Measurements from ENCODE around the gene PTPRT. TPM values are rescaled to one million over a fixed set of nuclear protein-coding genes. Genes with fewer than 3 reads are reported as not detected.

Gene PTPRT
- total and polyA plus RNA-seq, 2 experiments from 2014 or later, result not detected

- TF ChIP-seq EZH2phosphoT487 (IDR thresholded peaks at IDR 0.05; ENCODE audit: unreplicated experiment), result no peak
- no peak for TF ChIP-seq JUNB (IDR thresholded peaks at IDR 0.05; ENCODE audit: unreplicated experiment)
- TF ChIP-seq ZNF114 (CRISPR knock-in tag; IDR thresholded peaks at IDR 0.05), result no peak
- TF ChIP-seq, protein P1, sequence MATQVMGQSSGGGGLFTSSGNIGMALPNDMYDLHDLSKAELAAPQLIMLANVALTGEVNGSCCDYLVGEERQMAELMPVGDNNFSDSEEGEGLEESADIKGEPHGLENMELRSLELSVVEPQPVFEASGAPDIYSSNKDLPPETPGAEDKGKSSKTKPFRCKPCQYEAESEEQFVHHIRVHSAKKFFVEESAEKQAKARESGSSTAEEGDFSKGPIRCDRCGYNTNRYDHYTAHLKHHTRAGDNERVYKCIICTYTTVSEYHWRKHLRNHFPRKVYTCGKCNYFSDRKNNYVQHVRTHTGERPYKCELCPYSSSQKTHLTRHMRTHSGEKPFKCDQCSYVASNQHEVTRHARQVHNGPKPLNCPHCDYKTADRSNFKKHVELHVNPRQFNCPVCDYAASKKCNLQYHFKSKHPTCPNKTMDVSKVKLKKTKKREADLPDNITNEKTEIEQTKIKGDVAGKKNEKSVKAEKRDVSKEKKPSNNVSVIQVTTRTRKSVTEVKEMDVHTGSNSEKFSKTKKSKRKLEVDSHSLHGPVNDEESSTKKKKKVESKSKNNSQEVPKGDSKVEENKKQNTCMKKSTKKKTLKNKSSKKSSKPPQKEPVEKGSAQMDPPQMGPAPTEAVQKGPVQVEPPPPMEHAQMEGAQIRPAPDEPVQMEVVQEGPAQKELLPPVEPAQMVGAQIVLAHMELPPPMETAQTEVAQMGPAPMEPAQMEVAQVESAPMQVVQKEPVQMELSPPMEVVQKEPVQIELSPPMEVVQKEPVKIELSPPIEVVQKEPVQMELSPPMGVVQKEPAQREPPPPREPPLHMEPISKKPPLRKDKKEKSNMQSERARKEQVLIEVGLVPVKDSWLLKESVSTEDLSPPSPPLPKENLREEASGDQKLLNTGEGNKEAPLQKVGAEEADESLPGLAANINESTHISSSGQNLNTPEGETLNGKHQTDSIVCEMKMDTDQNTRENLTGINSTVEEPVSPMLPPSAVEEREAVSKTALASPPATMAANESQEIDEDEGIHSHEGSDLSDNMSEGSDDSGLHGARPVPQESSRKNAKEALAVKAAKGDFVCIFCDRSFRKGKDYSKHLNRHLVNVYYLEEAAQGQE (IDR thresholded peaks at IDR 0.05; ENCODE audit: unreplicated experiment), result no peak
- no peak for TF ChIP-seq CREB1 (CRISPR knock-in tag; IDR thresholded peaks at IDR 0.05; ENCODE audit: low read depth)
- TF ChIP-seq ZNF331 (CRISPR knock-in tag; IDR thresholded peaks at IDR 0.05; ENCODE audit: low read depth), result no peak
- no peak for TF ChIP-seq CTCF (conservative IDR thresholded peaks at IDR 0.05; ENCODE audit: low read depth in 2 of 2)
- no peak for TF ChIP-seq EZH2 (IDR thresholded peaks at IDR 0.05; ENCODE audit: low read depth, unreplicated experiment)
- TF ChIP-seq NANOG (IDR thresholded peaks at IDR 0.05; ENCODE audit: borderline replicate concordance), result no peak
Observed at GRCh38 chr20:42093542-42094440, 1095.9 kb downstream of the PTPRT start (continued).

- Mint-ChIP-seq H3K27me3 (ENCODE audit: insufficient read depth, low read depth, poor library complexity) (peaks cover 8% of the 10 kb centered on the region), H3K9me3 (peaks cover 98% of the 10 kb centered on the region), H3K27ac (no peak overlapping the region), H3K4me1 (no peaks in the 10 kb centered on the region), H3K36me3 (ENCODE audit: low read depth) (peaks cover 45% of the 10 kb centered on the region), H3K4me3 (no peak overlapping the region)
- Histone ChIP-seq H3K79me2 (replicated peaks; ENCODE audit: insufficient read depth) (no peaks in the 10 kb centered on the region), H2AFZ (no peak overlapping the region), H3K27me3 (ENCODE audit: insufficient read depth) (no peaks in the 10 kb centered on the region), H3K4me2 (no peak overlapping the region), H3K4me3 (no peak overlapping the region), H4K20me1 (replicated peaks; ENCODE audit: insufficient read depth) (no peaks in the 10 kb centered on the region), H3K36me3 (ENCODE audit: insufficient read depth) (peaks cover 4% of the 10 kb centered on the region; the same call in 1 of the 2 replicates), H3K27ac (ENCODE audit: low read depth) (no peak overlapping the region), H3K4me1 (ENCODE audit: insufficient read depth) (no peaks in the 10 kb centered on the region), H3K9me2 (ENCODE audit: insufficient read depth) (no peaks in the 10 kb centered on the region), H3F3A (replicated peaks; ENCODE audit: low read depth) (no peaks in the 10 kb centered on the region)
- ATAC-seq (no peak), DNase-seq (ENCODE audit: low spot score) (no peak)
- no peak for TF ChIP-seq EZH2 (IDR thresholded peaks at IDR 0.05; ENCODE audit: low read depth, unreplicated experiment)
- no peak for TF ChIP-seq JUNB (IDR thresholded peaks at IDR 0.05; ENCODE audit: unreplicated experiment)
- no peak for TF ChIP-seq CTCF (conservative IDR thresholded peaks at IDR 0.05; ENCODE audit: low read depth in 2 of 2)
- no peak for TF ChIP-seq EZH2phosphoT487 (IDR thresholded peaks at IDR 0.05; ENCODE audit: unreplicated experiment)
- TF ChIP-seq, protein P1 (IDR thresholded peaks at IDR 0.05; ENCODE audit: unreplicated experiment), result no peak
- no peak for TF ChIP-seq POLR2AphosphoS5 (IDR thresholded peaks at IDR 0.05; ENCODE audit: low read depth)
Observed at GRCh38 chr20:42093041-42093440, 1096.7 kb downstream of the PTPRT start.
